HepG2 (cell line): ENCODE results near the gene DNAJB12. TPM values are rescaled to one million over a fixed set of nuclear protein-coding genes. Genes with fewer than 3 reads are reported as not detected.

Source experiments
- CC2D1A ChIP-seq: sonication (generic); formaldehyde crosslinking; IDR thresholded peaks from 2 replicates; pipeline ENCODE4 v1.8.1; 2023; ENCODE audit warnings: mild to moderate bottlenecking, missing genetic modification reagents
- FOXK2 ChIP-seq: fragments of 450-650 bp; IDR thresholded peaks from 2 replicates; pipeline ENCODE4 v1.6.1; 2016
- GABPB1 ChIP-seq: IDR thresholded peaks from 2 replicates; pipeline ENCODE4 v1.6.1; 2016; ENCODE audit warnings: mild to moderate bottlenecking, missing genetic modification reagents, moderate library complexity, missing compliant biosample characterization
- HMGA1 ChIP-seq: sonication (generic); formaldehyde crosslinking; conservative IDR thresholded peaks from 2 replicates; pipeline ENCODE4 v1.4.0; 2020; ENCODE audit warnings: missing genetic modification reagents
- NFYB ChIP-seq: sonication (generic); formaldehyde crosslinking; IDR thresholded peaks from 2 replicates; pipeline ENCODE4 v1.4.0; 2020; ENCODE audit warnings: missing genetic modification reagents
- RARG ChIP-seq: sonication (generic); formaldehyde crosslinking; IDR thresholded peaks from 2 replicates; pipeline ENCODE4 v1.4.0; 2020; ENCODE audit warnings: low read depth, mild to moderate bottlenecking, missing genetic modification reagents
- SRSF4 ChIP-seq: fragments of 200-400 bp; formaldehyde crosslinking; IDR thresholded peaks from one replicate; pipeline ENCODE4 v1.6.1; 2018; ENCODE audit warnings: mild to moderate bottlenecking, low read depth, low read length, moderate library complexity; ENCODE audit not compliant: poor library complexity, severe bottlenecking
- TFDP1 ChIP-seq: IDR thresholded peaks from 2 replicates; pipeline ENCODE4 v1.6.1; 2016; ENCODE audit warnings: missing compliant biosample characterization, missing genetic modification reagents, borderline replicate concordance
- ZEB1 ChIP-seq: IDR thresholded peaks from 2 replicates; pipeline ENCODE4 v1.6.1; 2012; ENCODE audit warnings: mild to moderate bottlenecking, low read depth, inconsistent platforms; ENCODE audit not compliant: insufficient replicate concordance
- ZNF17 ChIP-seq: sonication (generic); formaldehyde crosslinking; IDR thresholded peaks from 2 replicates; pipeline ENCODE4 v1.5.0; 2020; ENCODE audit warnings: mild to moderate bottlenecking, missing genetic modification reagents
- ZNF264 ChIP-seq: sonication (generic); formaldehyde crosslinking; IDR thresholded peaks from 2 replicates; pipeline ENCODE4 v1.4.0; 2020; ENCODE audit warnings: missing genetic modification reagents
- ZNF431 ChIP-seq: sonication (generic); formaldehyde crosslinking; IDR thresholded peaks from 2 replicates; pipeline ENCODE4 v1.9.0; 2022; ENCODE audit warnings: missing genetic modification reagents, low read depth, mild to moderate bottlenecking, borderline replicate concordance
- ZNF501 ChIP-seq: sonication (generic); formaldehyde crosslinking; IDR thresholded peaks from 2 replicates; pipeline ENCODE4 v1.5.1; 2020; ENCODE audit warnings: mild to moderate bottlenecking, moderate library complexity, missing genetic modification reagents
- ZNF549 ChIP-seq: sonication (generic); formaldehyde crosslinking; IDR thresholded peaks from 2 replicates; pipeline ENCODE4 v1.5.0; 2020; ENCODE audit warnings: missing genetic modification reagents
- ZNF569 ChIP-seq: sonication (generic); formaldehyde crosslinking; IDR thresholded peaks from 2 replicates; pipeline ENCODE4 v1.5.0; 2020; ENCODE audit warnings: mild to moderate bottlenecking, missing genetic modification reagents, moderate library complexity, borderline replicate concordance
- ZNF644 ChIP-seq: IDR thresholded peaks from 2 replicates; pipeline ENCODE4 v1.6.1; 2016; ENCODE audit warnings: low read depth
- ZNF703 ChIP-seq: sonication (generic); formaldehyde crosslinking; IDR thresholded peaks from 2 replicates; pipeline ENCODE4 v1.5.1; 2020; ENCODE audit warnings: missing genetic modification reagents, mild to moderate bottlenecking, moderate library complexity, borderline replicate concordance
- ZNF773 ChIP-seq: sonication (generic); formaldehyde crosslinking; IDR thresholded peaks from 2 replicates; pipeline ENCODE4 v1.4.0; 2020; ENCODE audit warnings: missing genetic modification reagents, borderline replicate concordance
- polyA plus RNA-seq, 8 experiments: library from polyadenylated mRNA; depleted of rRNA in 3 of 8; stranded (reverse) in 7 of 8; unstranded in 1 of 8; fragments of >200 nt; fragmentation: Illumina TruSeq in 4 of 8; extraction: Trizol in 4 of 8; gene quantifications; 2 replicates each; pipeline versions ENCODE4 v1.2.1 to v1.2.3, GENCODE V29; 2011 to 2016; ENCODE audit warnings: low read depth in 4 of 8, missing spikeins in 1 of 8, mixed read lengths in 1 of 8; ENCODE audit not compliant: insufficient read depth in 1 of 8
- total RNA-seq, 5 experiments: library from RNA; depleted of rRNA; stranded (reverse); fragments of >200 nt; fragmentation: Illumina TruSeq; extraction: Trizol; gene quantifications; 2 replicates each; pipeline ENCODE4 v1.2.3, GENCODE V29; 2016; ENCODE audit warnings: low read depth in 1 of 5
- TF ChIP-seq, protein P1 (sequence below): sonication (generic); formaldehyde crosslinking; IDR thresholded peaks from 2 replicates; pipeline ENCODE4 v1.4.0; 2020; ENCODE audit warnings: missing genetic modification reagents
- TF ChIP-seq, protein P2 (sequence below): sonication (generic); formaldehyde crosslinking; IDR thresholded peaks from 2 replicates; pipeline ENCODE4 v1.4.0; 2020; ENCODE audit warnings: missing genetic modification reagents
- TF ChIP-seq, protein P3 (sequence below): sonication (generic); formaldehyde crosslinking; IDR thresholded peaks from 2 replicates; pipeline ENCODE4 v1.9.0; 2022; ENCODE audit warnings: missing genetic modification reagents, mild to moderate bottlenecking, borderline replicate concordance

The DNAJB12 gene
- total and polyA plus RNA-seq, 2 of the 13 experiments (the other 11 are each of a cell fraction or from before 2014, with no cell fraction given), result 10.8 to 18.2 TPM

DNA sequence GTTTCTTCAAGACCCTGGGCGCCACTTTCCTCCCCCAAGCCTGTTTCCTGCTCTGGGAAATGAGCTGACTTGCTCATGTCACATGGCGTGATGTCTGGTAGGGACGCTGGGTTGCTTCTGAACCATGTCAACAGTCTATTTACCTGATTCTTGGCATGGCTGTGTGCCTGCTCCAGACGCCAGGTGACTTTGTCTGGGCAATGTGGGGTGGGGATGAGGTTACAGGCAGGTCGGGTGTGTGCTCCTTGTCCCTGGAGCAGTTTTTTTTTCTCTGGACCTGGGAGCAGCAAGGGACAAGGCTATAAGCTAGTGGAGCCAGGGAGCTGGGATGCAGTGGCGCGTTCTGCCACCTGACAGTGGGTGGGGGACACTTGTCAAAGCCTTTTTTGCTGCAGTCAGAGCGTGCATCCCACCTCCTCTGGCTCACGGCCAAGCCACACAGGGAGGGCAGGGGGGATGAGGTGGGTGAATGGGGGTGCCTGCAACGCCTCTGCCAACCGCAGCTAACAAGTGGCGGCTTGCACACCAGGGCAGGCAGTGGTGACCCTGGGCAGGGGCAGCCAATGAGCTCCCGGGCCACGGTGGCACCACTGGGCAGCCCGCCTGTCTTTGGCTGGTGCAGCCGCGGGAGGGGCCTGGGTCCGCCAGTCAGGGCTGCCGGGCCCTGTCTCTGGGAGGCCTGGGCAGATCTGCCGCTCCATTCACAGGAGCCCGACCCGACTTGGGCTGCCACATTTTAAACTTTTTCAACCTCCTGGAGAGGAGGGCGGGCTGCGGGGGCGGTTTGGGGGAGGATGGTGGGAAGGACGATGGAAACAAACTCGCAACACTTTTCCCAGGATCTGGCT lies 22.9 kb downstream of the DNAJB12 start (continued):
- TF ChIP-seq, protein P1, sequence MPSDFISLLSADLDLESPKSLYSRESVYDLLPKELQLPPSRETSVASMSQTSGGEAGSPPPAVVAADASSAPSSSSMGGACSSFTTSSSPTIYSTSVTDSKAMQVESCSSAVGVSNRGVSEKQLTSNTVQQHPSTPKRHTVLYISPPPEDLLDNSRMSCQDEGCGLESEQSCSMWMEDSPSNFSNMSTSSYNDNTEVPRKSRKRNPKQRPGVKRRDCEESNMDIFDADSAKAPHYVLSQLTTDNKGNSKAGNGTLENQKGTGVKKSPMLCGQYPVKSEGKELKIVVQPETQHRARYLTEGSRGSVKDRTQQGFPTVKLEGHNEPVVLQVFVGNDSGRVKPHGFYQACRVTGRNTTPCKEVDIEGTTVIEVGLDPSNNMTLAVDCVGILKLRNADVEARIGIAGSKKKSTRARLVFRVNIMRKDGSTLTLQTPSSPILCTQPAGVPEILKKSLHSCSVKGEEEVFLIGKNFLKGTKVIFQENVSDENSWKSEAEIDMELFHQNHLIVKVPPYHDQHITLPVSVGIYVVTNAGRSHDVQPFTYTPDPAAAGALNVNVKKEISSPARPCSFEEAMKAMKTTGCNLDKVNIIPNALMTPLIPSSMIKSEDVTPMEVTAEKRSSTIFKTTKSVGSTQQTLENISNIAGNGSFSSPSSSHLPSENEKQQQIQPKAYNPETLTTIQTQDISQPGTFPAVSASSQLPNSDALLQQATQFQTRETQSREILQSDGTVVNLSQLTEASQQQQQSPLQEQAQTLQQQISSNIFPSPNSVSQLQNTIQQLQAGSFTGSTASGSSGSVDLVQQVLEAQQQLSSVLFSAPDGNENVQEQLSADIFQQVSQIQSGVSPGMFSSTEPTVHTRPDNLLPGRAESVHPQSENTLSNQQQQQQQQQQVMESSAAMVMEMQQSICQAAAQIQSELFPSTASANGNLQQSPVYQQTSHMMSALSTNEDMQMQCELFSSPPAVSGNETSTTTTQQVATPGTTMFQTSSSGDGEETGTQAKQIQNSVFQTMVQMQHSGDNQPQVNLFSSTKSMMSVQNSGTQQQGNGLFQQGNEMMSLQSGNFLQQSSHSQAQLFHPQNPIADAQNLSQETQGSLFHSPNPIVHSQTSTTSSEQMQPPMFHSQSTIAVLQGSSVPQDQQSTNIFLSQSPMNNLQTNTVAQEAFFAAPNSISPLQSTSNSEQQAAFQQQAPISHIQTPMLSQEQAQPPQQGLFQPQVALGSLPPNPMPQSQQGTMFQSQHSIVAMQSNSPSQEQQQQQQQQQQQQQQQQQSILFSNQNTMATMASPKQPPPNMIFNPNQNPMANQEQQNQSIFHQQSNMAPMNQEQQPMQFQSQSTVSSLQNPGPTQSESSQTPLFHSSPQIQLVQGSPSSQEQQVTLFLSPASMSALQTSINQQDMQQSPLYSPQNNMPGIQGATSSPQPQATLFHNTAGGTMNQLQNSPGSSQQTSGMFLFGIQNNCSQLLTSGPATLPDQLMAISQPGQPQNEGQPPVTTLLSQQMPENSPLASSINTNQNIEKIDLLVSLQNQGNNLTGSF, result no peak
- TF ChIP-seq GABPB1 (CRISPR knock-in tag) (peak; percentile 58; the same call in 1 of the 2 replicates), NFYB (peak; percentile 92), ZNF703 (CRISPR knock-in tag) (no peak), ZNF773 (CRISPR knock-in tag) (no peak), ZNF549 (CRISPR knock-in tag) (no peak), ZNF501 (CRISPR knock-in tag) (no peak), CC2D1A (no peak), ZNF569 (CRISPR knock-in tag) (no peak), ZNF264 (CRISPR knock-in tag) (no peak), TFDP1 (CRISPR knock-in tag) (no peak), FOXK2 (no peak), HMGA1 (CRISPR knock-in tag) (no peak), ZEB1 (no peak), SRSF4 (no peak), ZNF644 (CRISPR knock-in tag) (no peak), ZNF17 (CRISPR knock-in tag) (no peak), ZNF431 (CRISPR knock-in tag) (no peak), RARG (no peak)
- TF ChIP-seq, protein P2, sequence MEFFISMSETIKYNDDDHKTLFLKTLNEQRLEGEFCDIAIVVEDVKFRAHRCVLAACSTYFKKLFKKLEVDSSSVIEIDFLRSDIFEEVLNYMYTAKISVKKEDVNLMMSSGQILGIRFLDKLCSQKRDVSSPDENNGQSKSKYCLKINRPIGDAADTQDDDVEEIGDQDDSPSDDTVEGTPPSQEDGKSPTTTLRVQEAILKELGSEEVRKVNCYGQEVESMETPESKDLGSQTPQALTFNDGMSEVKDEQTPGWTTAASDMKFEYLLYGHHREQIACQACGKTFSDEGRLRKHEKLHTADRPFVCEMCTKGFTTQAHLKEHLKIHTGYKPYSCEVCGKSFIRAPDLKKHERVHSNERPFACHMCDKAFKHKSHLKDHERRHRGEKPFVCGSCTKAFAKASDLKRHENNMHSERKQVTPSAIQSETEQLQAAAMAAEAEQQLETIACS, result no peak
- TF ChIP-seq, protein P3, sequence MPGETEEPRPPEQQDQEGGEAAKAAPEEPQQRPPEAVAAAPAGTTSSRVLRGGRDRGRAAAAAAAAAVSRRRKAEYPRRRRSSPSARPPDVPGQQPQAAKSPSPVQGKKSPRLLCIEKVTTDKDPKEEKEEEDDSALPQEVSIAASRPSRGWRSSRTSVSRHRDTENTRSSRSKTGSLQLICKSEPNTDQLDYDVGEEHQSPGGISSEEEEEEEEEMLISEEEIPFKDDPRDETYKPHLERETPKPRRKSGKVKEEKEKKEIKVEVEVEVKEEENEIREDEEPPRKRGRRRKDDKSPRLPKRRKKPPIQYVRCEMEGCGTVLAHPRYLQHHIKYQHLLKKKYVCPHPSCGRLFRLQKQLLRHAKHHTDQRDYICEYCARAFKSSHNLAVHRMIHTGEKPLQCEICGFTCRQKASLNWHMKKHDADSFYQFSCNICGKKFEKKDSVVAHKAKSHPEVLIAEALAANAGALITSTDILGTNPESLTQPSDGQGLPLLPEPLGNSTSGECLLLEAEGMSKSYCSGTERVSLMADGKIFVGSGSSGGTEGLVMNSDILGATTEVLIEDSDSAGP, result peak; percentile 76
